Central memory CD8-positive, alpha-beta T cell (primary cell): ENCODE results near the gene CUL9.

ENCODE experiments used
- ATAC-seq: fragments of 150-1000 bp; cut with Tn5 transposase; replicated peaks from 2 replicates; pipeline ENCODE4 v1.10.0; 2022; ENCODE audit warnings: mild to moderate bottlenecking, moderate FRiP score, moderate number of reproducible peaks; ENCODE audit not compliant: poor library complexity, severe bottlenecking; ENCODE audit errors: extremely low read depth
- DNase-seq, 2 donors: peaks; one replicate each; pipeline ENCODE4 v3.0.0; 2021; ENCODE audit warnings: low spot score in 2 of 2
- H3K27ac Mint-ChIP-seq: one replicate; pipeline ENCODE4 v1.8.0; 2022; ENCODE audit warnings: low read depth, mild to moderate bottlenecking, moderate library complexity, mixed read lengths
- H3K27me3 Mint-ChIP-seq: one replicate; pipeline ENCODE4 v1.8.0; 2022; ENCODE audit warnings: mixed read lengths
- H3K36me3 Mint-ChIP-seq: one replicate; pipeline ENCODE4 v1.8.0; 2022; ENCODE audit warnings: mild to moderate bottlenecking, moderate library complexity, mixed read lengths; ENCODE audit not compliant: insufficient read depth
- H3K4me1 Mint-ChIP-seq: one replicate; pipeline ENCODE4 v1.8.0; 2022; ENCODE audit warnings: mixed read lengths
- H3K4me3 Mint-ChIP-seq: one replicate; pipeline ENCODE4 v1.8.0; 2022; ENCODE audit warnings: mild to moderate bottlenecking, moderate library complexity, mixed read lengths
- H3K9me3 Mint-ChIP-seq: one replicate; pipeline ENCODE4 v1.8.0; 2022; ENCODE audit warnings: mixed read lengths

Gene CUL9

GRCh38 chr6:43269273-43270007, 87.4 kb downstream of the CUL9 start:
- Mint-ChIP-seq H3K4me1 (peaks cover 7% of the 10 kb centered on the region), H3K36me3 (peaks cover 1% of the 10 kb centered on the region), H3K27me3 (peaks cover 7% of the 10 kb centered on the region), H3K9me3 (no peaks in the 10 kb centered on the region), H3K27ac (peak overlapping the region; percentile 26), H3K4me3 (peak overlapping the region; percentile 78)
- peak in 1 of 2 donors; percentile 22 for DNase-seq
- peak; percentile 76 for ATAC-seq

GRCh38 chr6:43271103-43271815, 89.3 kb downstream of the CUL9 start:
- H3K4me3 Mint-ChIP-seq = no peak overlapping the region
- H3K27ac Mint-ChIP-seq = no peak overlapping the region
- H3K36me3 Mint-ChIP-seq = peaks cover 3% of the 10 kb centered on the region
- no peaks in the 10 kb centered on the region for H3K9me3 Mint-ChIP-seq
- DNase-seq (no peak), ATAC-seq (no peak)
- peaks cover 20% of the 10 kb centered on the region for H3K27me3 Mint-ChIP-seq
- H3K4me1 Mint-ChIP-seq = peaks cover 12% of the 10 kb centered on the region

- Mint-ChIP-seq H3K4me1 (peaks cover 14% of the 10 kb centered on the region), H3K36me3 (peaks cover 3% of the 10 kb centered on the region), H3K27ac (no peak overlapping the region), H3K27me3 (peaks cover 27% of the 10 kb centered on the region), H3K4me3 (no peak overlapping the region), H3K9me3 (no peaks in the 10 kb centered on the region)
- DNase-seq (no peak), ATAC-seq (no peak)
These were observed 89.9 kb downstream of the CUL9 start for GRCh38 chr6:43271944-43272343.

GRCh38 chr6:43273707-43274106, 91.7 kb downstream of the CUL9 start:
- Mint-ChIP-seq H3K4me1 (peaks cover 19% of the 10 kb centered on the region), H3K36me3 (peaks cover 6% of the 10 kb centered on the region), H3K9me3 (no peaks in the 10 kb centered on the region), H3K4me3 (peak overlapping the region; percentile 72), H3K27me3 (peaks cover 40% of the 10 kb centered on the region), H3K27ac (peak overlapping the region; percentile 56)
- DNase-seq (no peak), ATAC-seq (no peak)
